Measurements from ENCODE around the gene ZNF609. TPM values are rescaled to one million over a fixed set of nuclear protein-coding genes. Genes with fewer than 3 reads are reported as not detected.
"Not testable (repeated sequence)": the region's sequence is repeated elsewhere in the genome, so short reads cannot be mapped to it uniquely, and the experiment has no call there.

The ZNF609 gene
- total and polyA plus RNA-seq, 11 donors: 5.8 to 24.5 (median 15.3) TPM

DNA sequence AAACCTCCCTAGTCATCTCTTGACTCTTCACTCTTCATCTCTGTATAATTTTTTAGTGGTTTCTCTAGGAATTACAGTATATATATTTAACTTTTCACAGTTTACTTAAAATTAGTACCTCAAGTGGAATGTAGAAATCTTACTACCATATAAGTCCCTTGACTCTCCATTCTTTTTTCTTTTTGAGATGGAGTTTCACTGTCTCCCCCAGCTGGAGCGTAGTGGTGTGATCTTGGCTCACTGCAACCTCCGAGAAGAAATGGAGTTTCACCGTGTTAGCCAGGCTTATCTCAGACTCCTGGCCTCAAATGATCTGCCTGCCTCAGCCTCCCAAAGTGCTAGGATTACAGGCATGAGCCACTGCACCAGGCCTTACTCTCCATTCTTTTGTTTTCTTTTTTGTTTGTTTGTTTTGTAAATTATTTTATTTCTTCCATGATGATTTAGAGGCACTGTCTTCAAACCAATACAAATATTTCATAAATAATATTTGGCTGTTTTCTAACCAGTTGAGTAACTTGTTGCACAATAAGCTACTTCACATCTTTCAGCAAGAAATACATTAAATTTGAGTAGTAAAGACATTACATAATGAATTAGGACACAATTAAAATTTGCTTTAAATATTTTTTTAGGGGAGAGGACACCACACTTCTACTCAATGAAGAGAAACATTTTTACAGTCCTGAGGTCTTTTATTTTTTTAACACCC is 170.2 kb downstream of the ZNF609 start:
- 52 to 64% (median 60%) methylated on average over 3 of the region's 3 CpGs for WGBS, 4 donors
- no peaks in the 10 kb centered on the region for H3K27me3 ChIP-seq
- peak overlapping the region in 1 of 12 donors; percentile 18 for H3K27ac ChIP-seq
- H3K9me3 ChIP-seq: no peaks in the 10 kb centered on the region
- peaks cover 0 to 13% (median 0%) of the 10 kb centered on the region in 9 donors for H3K36me3 ChIP-seq
- no peak for TF ChIP-seq POLR2A (IDR thresholded peaks at IDR 0.05)
- TF ChIP-seq, protein P1, sequence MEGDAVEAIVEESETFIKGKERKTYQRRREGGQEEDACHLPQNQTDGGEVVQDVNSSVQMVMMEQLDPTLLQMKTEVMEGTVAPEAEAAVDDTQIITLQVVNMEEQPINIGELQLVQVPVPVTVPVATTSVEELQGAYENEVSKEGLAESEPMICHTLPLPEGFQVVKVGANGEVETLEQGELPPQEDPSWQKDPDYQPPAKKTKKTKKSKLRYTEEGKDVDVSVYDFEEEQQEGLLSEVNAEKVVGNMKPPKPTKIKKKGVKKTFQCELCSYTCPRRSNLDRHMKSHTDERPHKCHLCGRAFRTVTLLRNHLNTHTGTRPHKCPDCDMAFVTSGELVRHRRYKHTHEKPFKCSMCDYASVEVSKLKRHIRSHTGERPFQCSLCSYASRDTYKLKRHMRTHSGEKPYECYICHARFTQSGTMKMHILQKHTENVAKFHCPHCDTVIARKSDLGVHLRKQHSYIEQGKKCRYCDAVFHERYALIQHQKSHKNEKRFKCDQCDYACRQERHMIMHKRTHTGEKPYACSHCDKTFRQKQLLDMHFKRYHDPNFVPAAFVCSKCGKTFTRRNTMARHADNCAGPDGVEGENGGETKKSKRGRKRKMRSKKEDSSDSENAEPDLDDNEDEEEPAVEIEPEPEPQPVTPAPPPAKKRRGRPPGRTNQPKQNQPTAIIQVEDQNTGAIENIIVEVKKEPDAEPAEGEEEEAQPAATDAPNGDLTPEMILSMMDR (IDR thresholded peaks at IDR 0.05): peak in 1 of 12 donors; percentile 17
- ATAC-seq (no peak), DNase-seq (no peak)
- H3K4me3 ChIP-seq: no peak overlapping the region
- peaks cover 0 to 43% (median 15%) of the 10 kb centered on the region in 12 donors for H3K4me1 ChIP-seq
- intact Hi-C loops (cut with DNase I): no loop called here

DNA sequence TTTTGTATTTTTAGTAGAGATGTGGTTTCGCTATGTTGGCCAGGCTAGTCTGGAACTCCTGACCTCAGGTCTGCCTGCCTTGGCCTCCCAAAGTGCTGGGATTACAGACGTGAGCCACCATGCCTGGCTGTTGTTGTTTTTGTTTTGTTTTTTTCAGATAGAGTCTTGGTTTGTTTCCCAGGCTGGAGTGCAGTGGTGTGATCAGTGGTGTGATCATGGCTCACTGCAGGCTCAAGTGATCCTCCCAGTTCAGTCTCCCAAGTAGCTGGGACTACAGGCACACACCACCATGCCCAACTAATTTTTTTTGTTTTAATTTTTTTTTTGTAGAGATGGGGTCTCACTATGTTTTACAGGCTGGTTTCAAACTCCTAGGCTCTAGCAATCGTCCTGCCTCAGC is 172.3 kb downstream of the ZNF609 start:
- WGBS, 4 donors: 88 to 94% (median 90%) methylated on average over 3 of the region's 3 CpGs
- H3K4me1 ChIP-seq: peaks cover 7 to 54% (median 24%) of the 10 kb centered on the region in 12 donors
- H3K9me3 ChIP-seq; intact Hi-C loops (cut with DNase I); H3K27me3 ChIP-seq; H3K27ac ChIP-seq; ATAC-seq; DNase-seq; H3K4me3 ChIP-seq: not testable (repeated sequence)
- H3K36me3 ChIP-seq: peaks cover 0 to 13% (median 0%) of the 10 kb centered on the region in 9 donors

DNA sequence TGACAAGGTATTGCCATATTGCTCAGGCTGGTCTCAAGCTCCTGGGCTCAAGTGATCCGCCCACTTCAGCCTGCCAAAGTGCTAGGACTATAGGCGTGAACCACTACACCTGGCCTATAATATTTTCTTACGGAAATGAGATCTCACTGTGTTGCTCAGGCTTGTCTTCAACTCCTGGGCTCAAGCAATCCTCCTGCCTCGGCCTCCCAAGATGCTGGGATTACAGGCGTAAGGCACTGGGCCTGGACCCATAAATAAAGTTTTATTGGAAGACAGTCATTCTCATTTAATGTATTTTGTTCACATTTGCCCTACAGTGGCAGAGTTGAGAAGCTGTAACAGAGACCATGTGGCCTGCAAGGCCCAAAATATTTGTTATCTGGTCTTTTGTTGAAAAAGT is 173.0 kb downstream of the ZNF609 start:
- Histone ChIP-seq H3K9me3 (peaks cover 0 to 12% (median 0%) of the 10 kb centered on the region in 12 donors), H3K4me3 (no peak overlapping the region), H3K4me1 (peaks cover 7 to 54% (median 24%) of the 10 kb centered on the region in 12 donors), H3K36me3 (peaks cover 0 to 13% (median 0%) of the 10 kb centered on the region in 9 donors), H3K27me3 (no peaks in the 10 kb centered on the region), H3K27ac (peak overlapping the region in 1 of 12 donors; percentile 40)
- ATAC-seq (no peak), DNase-seq (no peak)
- no peak for TF ChIP-seq POLR2A (IDR thresholded peaks at IDR 0.05)
- TF ChIP-seq, protein P1 (IDR thresholded peaks at IDR 0.05): no peak
- WGBS, 4 donors: 93 to 99% (median 97%) methylated on average over 5 of the region's 5 CpGs
- intact Hi-C loops (cut with DNase I): no loop called here

- intact Hi-C loops (cut with DNase I): no loop called here
- peaks cover 0 to 13% (median 0%) of the 10 kb centered on the region in 9 donors for H3K36me3 ChIP-seq
- H3K4me1 ChIP-seq: peaks cover 7 to 60% (median 25%) of the 10 kb centered on the region in 12 donors
- ATAC-seq (no peak), DNase-seq (no peak)
- TF ChIP-seq POLR2A (IDR thresholded peaks at IDR 0.05): no peak
- TF ChIP-seq, protein P1 (IDR thresholded peaks at IDR 0.05): no peak
- H3K27ac ChIP-seq: peak overlapping the region in 1 of 12 donors; percentile 40
- peaks cover 0 to 12% (median 0%) of the 10 kb centered on the region in 12 donors for H3K9me3 ChIP-seq
- H3K4me3 ChIP-seq: no peak overlapping the region
- H3K27me3 ChIP-seq: no peaks in the 10 kb centered on the region
- WGBS, 4 donors: 52 to 75% (median 64%) methylated on average over 2 of the region's 2 CpGs
These were observed 173.6 kb downstream of the ZNF609 start for GRCh38 chr15:64634027-64634426.
